Vagina (tissue), 2 donors: ENCODE results near the gene ASCL1. TPM values are rescaled to one million over a fixed set of nuclear protein-coding genes. Genes with fewer than 3 reads are reported as not detected.

Experiments
- DNase-seq, 2 donors: peaks; one replicate each; pipeline ENCODE4 v3.0.0-alpha.2; 2017; ENCODE audit errors: extremely low spot score in 2 of 2
- H3K27ac ChIP-seq: fragments of 200-600 bp; sonication (generic); one replicate; pipeline ENCODE4 v1.5.1; 2019
- H3K27me3 ChIP-seq: fragments of 200-600 bp; sonication (generic); one replicate; pipeline ENCODE4 v1.5.1; 2019
- H3K36me3 ChIP-seq, 2 donors: fragments of 200-600 bp; sonication (generic); one replicate each; pipeline ENCODE4 v1.5.1; 2017 to 2019
- H3K4me1 ChIP-seq: fragments of 200-600 bp; sonication (generic); one replicate; pipeline ENCODE4 v1.5.1; 2019
- H3K4me3 ChIP-seq, 2 donors: fragments of 200-600 bp; sonication (generic); 1 replicate in 1 of 2; 2 replicates in 1 of 2; pipeline ENCODE4 v1.5.1; 2016 to 2019
- H3K9me3 ChIP-seq: fragments of 200-600 bp; sonication (generic); one replicate; pipeline ENCODE4 v1.5.1; 2019
- CTCF ChIP-seq, 3 experiments: fragments of 450-650 bp in 2 of 3; fragments of 200-600 bp in 1 of 3; sonication (generic) in 1 of 3; IDR thresholded peaks; one replicate each; pipeline ENCODE4 v1.5.1; 2017 to 2019; ENCODE audit warnings: antibody characterized with exemption in 3 of 3, mild to moderate bottlenecking in 2 of 3, moderate library complexity in 2 of 3
- POLR2A ChIP-seq, 2 donors: fragments of 450-650 bp; IDR thresholded peaks; one replicate each; pipeline ENCODE4 v1.6.1; 2017; ENCODE audit warnings: antibody characterized with exemption in 2 of 2, mild to moderate bottlenecking in 2 of 2, moderate library complexity in 2 of 2
- POLR2AphosphoS5 ChIP-seq, 2 donors: sonication (generic); formaldehyde crosslinking; IDR thresholded peaks; one replicate each; pipeline ENCODE4 v1.9.0; 2017; ENCODE audit warnings: antibody characterized with exemption in 2 of 2, mild to moderate bottlenecking in 2 of 2, low read depth in 1 of 2; ENCODE audit not compliant: insufficient read depth in 1 of 2
- intact Hi-C: fragments of 100-400 bp; cut with DNase I; formaldehyde crosslinking; loops from one replicate; pipeline ENCODE4 v1.15.1; 2023
- total RNA-seq: library from RNA; depleted of rRNA; stranded (reverse); fragments of >200 nt; gene quantifications from one replicate; pipeline ENCODE4 v1.2.3, GENCODE V29; 2016

The ASCL1 gene
- total RNA-seq, 1 donor from 2014 or later: not detected

GRCh38 chr12:102939059-102939458 lies 18.4 kb upstream of the ASCL1 start:
- H3K4me1 ChIP-seq: no peaks in the 10 kb centered on the region
- H3K4me3 ChIP-seq: no peak overlapping the region
- H3K27me3 ChIP-seq: no peaks in the 10 kb centered on the region
- no peak for DNase-seq
- no peaks in the 10 kb centered on the region for H3K9me3 ChIP-seq
- intact Hi-C loops: no loop called here
- H3K36me3 ChIP-seq: no peaks in the 10 kb centered on the region
- TF ChIP-seq POLR2A (IDR thresholded peaks at IDR 0.05): no peak
- H3K27ac ChIP-seq: no peak overlapping the region

GRCh38 chr12:102939670-102940222 lies 17.7 kb upstream of the ASCL1 start:
- H3K4me1 ChIP-seq: no peaks in the 10 kb centered on the region
- DNase-seq: no peak
- no peaks in the 10 kb centered on the region for H3K9me3 ChIP-seq
- TF ChIP-seq POLR2AphosphoS5 (IDR thresholded peaks at IDR 0.05; ENCODE audit: insufficient read depth in 1 of 2, low read depth in 1 of 2): no peak
- no peak for TF ChIP-seq CTCF (IDR thresholded peaks at IDR 0.05)
- TF ChIP-seq POLR2A (IDR thresholded peaks at IDR 0.05): no peak
- no peak overlapping the region for H3K4me3 ChIP-seq
- H3K36me3 ChIP-seq: no peaks in the 10 kb centered on the region
- no peaks in the 10 kb centered on the region for H3K27me3 ChIP-seq
- intact Hi-C loops: no loop called here
- H3K27ac ChIP-seq: no peak overlapping the region

GRCh38 chr12:102946042-102946441 lies 11.4 kb upstream of the ASCL1 start:
- H3K36me3 ChIP-seq: no peaks in the 10 kb centered on the region
- H3K4me3 ChIP-seq: no peak overlapping the region
- TF ChIP-seq POLR2AphosphoS5 (IDR thresholded peaks at IDR 0.05; ENCODE audit: insufficient read depth in 1 of 2, low read depth in 1 of 2) (no peak), CTCF (IDR thresholded peaks at IDR 0.05) (no peak), POLR2A (IDR thresholded peaks at IDR 0.05) (no peak)
- H3K4me1 ChIP-seq: no peaks in the 10 kb centered on the region
- no peak for DNase-seq
- intact Hi-C loops: no loop called here
- H3K9me3 ChIP-seq: no peaks in the 10 kb centered on the region
- no peak overlapping the region for H3K27ac ChIP-seq
- no peaks in the 10 kb centered on the region for H3K27me3 ChIP-seq

- TF ChIP-seq CTCF (IDR thresholded peaks at IDR 0.05) (peak in 2 of 3 experiments; percentile 50 to 68), POLR2A (IDR thresholded peaks at IDR 0.05) (no peak), POLR2AphosphoS5 (IDR thresholded peaks at IDR 0.05; ENCODE audit: insufficient read depth in 1 of 2, low read depth in 1 of 2) (no peak)
- intact Hi-C loops: no loop called here
- Histone ChIP-seq H3K36me3 (no peaks in the 10 kb centered on the region), H3K27me3 (no peaks in the 10 kb centered on the region), H3K9me3 (no peaks in the 10 kb centered on the region), H3K4me3 (no peak overlapping the region), H3K4me1 (no peaks in the 10 kb centered on the region), H3K27ac (no peak overlapping the region)
- no peak for DNase-seq
These were observed 8.5 kb upstream of the ASCL1 start for GRCh38 chr12:102948941-102949352.

GRCh38 chr12:102950107-102950949 lies 7.1 kb upstream of the ASCL1 start:
- TF ChIP-seq CTCF (IDR thresholded peaks at IDR 0.05) (no peak), POLR2A (IDR thresholded peaks at IDR 0.05) (no peak), POLR2AphosphoS5 (IDR thresholded peaks at IDR 0.05; ENCODE audit: insufficient read depth in 1 of 2, low read depth in 1 of 2) (no peak)
- Histone ChIP-seq H3K4me1 (no peaks in the 10 kb centered on the region), H3K9me3 (no peaks in the 10 kb centered on the region), H3K27me3 (no peaks in the 10 kb centered on the region), H3K4me3 (no peak overlapping the region), H3K27ac (no peak overlapping the region), H3K36me3 (no peaks in the 10 kb centered on the region)
- intact Hi-C loops: no loop called here
- no peak for DNase-seq
